Dendritic cell treated with granulocyte-macrophage colony-stimulating factor and Interleukin-4, amounts not matched to agents 40 ng/mL and 50 ng/mL, for 4 days (primary cell): ENCODE results near the gene CDC42EP4.

Source experiments
- H3K27ac Mint-ChIP-seq: one replicate; pipeline ENCODE4 v1.8.0; 2022; ENCODE audit warnings: mild to moderate bottlenecking, mixed read lengths
- H3K27me3 Mint-ChIP-seq: one replicate; pipeline ENCODE4 v1.8.0; 2022; ENCODE audit warnings: mild to moderate bottlenecking, mixed read lengths
- H3K36me3 Mint-ChIP-seq: one replicate; pipeline ENCODE4 v1.8.0; 2022; ENCODE audit warnings: low read depth, mixed read lengths
- H3K4me1 Mint-ChIP-seq: one replicate; pipeline ENCODE4 v1.8.0; 2022; ENCODE audit warnings: low read depth, mixed read lengths
- H3K4me3 Mint-ChIP-seq: one replicate; pipeline ENCODE4 v1.8.0; 2022; ENCODE audit warnings: mild to moderate bottlenecking, moderate library complexity, mixed read lengths
- H3K9me3 Mint-ChIP-seq: one replicate; pipeline ENCODE4 v1.8.0; 2022; ENCODE audit warnings: mixed read lengths
- intact Hi-C: fragments of 100-400 bp; cut with micrococcal nuclease; formaldehyde crosslinking; loops from one replicate; pipeline ENCODE4 v1.15.0; 2022

Gene CDC42EP4

DNA sequence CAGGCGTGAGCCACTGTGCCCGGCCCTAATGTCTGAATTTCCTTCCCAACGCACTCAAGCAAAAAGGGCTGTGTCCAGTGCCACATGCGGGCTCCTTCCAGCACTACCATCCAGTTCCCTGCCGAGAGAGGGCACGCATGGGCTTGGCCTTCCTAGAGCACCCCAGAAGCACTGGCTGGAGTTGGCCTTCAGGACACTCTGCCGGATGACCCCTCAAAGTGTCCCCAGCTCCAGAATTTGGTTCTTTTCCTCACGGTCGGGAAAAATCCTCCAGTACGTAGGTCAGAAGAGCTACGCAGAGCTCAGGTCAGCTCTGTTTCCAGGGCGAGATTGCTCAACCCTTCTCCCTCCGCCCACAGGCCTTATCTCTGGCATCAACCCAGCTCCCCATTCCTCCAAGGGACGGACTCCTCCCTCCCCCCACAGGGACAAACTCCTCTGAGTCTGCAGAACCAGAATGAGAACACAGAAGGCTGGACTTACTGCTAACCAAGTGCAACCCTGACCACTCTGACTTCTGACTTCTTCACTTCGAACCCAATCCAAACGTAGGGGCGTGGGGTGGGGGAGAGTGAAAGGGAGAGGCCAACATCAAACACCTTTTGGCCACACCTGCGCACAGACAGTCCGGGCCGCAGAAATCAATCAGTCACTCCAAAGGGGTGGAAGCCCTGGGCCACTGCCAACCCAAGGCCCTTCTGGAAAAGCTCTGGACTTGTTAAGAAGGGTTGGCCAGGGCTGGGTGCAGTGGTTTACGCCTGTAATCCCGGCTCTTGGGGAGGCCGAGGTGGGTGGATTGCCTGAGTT lies 3.6 kb downstream of the CDC42EP4 start:
- no peaks in the 10 kb centered on the region for H3K9me3 Mint-ChIP-seq
- H3K4me1 Mint-ChIP-seq = peaks cover 62% of the 10 kb centered on the region
- intact Hi-C loops = no loop called here
- peaks cover 18% of the 10 kb centered on the region for H3K36me3 Mint-ChIP-seq
- H3K27me3 Mint-ChIP-seq = no peaks in the 10 kb centered on the region
- H3K4me3 Mint-ChIP-seq = peak overlapping the region; percentile 39
- peak overlapping the region; percentile 75 for H3K27ac Mint-ChIP-seq

DNA sequence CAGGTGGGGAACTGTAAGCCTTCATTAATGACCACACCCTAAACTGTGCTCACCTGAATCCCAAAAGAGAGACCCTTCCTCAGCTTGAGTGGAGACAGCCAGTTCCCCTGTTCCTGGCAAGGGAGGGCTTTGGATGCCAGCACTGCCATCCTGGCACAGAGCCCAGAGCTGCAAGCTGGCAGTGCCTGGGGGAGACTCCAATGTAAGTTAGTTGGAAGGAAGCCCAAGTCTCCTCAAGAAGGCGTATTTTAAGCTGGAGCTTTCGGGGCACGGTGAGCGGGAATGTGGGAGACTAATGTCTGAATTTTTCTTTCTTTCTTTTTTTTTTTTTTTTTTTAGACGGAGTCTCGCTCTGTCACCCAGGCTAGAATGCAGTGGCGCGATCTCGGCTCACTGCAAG lies 4.7 kb downstream of the CDC42EP4 start:
- Mint-ChIP-seq H3K36me3 (peaks cover 18% of the 10 kb centered on the region), H3K4me1 (peaks cover 61% of the 10 kb centered on the region), H3K27me3 (no peaks in the 10 kb centered on the region), H3K9me3 (no peaks in the 10 kb centered on the region), H3K4me3 (no peak overlapping the region), H3K27ac (no peak overlapping the region)
- intact Hi-C loops = no loop called here

DNA sequence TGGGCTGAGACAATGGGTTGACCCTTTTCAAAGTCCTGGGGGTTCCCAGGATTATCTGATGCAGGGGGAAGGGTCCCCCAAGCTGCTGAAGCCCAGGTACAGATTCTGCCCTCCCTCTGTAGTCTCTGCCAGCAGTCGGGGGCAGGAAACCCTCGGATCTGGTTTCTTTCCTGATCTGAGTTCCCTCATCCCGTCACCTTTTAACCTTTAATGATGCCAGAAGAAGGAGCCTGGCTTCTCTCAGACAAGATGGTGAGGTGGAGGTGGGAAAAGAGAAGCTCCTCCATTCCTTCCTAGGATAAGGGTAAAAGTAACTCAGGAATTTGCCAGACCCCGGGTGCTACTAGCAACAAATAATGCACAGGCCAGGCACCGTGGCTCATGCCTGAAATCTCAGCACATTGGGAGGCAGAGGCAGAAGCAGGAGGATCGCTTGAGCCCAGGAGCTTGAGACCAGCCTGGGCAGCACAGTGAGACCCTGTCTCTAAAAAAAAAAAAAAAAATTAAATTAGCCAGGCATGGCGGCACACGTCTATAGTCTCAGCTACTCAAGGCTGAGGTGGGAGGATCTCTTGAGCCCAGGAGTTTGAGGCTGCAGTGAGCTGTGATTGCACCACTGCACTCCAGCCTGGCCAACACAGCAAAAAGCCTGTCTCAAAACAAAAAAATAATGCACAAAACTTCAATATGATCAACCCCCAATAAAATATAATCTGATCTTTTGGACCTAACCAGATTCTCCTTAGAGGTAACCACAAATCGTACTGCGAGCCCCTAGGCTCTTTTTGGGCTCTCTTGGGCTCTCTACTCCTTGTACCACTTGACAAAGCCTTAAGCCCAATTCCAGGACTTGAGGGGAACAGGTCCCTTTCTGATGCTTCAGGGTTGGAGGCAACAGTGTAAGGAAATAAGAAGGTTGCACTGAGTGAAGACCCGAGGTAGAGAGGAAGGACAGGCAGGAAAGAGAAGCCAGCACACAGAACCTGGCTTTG lies 5.7 kb downstream of the CDC42EP4 start:
- no peaks in the 10 kb centered on the region for H3K27me3 Mint-ChIP-seq
- no peaks in the 10 kb centered on the region for H3K9me3 Mint-ChIP-seq
- H3K27ac Mint-ChIP-seq = peak overlapping the region; percentile 90
- peaks cover 61% of the 10 kb centered on the region for H3K4me1 Mint-ChIP-seq
- H3K36me3 Mint-ChIP-seq = peaks cover 11% of the 10 kb centered on the region
- H3K4me3 Mint-ChIP-seq = no peak overlapping the region
- intact Hi-C loops = no loop called here

DNA sequence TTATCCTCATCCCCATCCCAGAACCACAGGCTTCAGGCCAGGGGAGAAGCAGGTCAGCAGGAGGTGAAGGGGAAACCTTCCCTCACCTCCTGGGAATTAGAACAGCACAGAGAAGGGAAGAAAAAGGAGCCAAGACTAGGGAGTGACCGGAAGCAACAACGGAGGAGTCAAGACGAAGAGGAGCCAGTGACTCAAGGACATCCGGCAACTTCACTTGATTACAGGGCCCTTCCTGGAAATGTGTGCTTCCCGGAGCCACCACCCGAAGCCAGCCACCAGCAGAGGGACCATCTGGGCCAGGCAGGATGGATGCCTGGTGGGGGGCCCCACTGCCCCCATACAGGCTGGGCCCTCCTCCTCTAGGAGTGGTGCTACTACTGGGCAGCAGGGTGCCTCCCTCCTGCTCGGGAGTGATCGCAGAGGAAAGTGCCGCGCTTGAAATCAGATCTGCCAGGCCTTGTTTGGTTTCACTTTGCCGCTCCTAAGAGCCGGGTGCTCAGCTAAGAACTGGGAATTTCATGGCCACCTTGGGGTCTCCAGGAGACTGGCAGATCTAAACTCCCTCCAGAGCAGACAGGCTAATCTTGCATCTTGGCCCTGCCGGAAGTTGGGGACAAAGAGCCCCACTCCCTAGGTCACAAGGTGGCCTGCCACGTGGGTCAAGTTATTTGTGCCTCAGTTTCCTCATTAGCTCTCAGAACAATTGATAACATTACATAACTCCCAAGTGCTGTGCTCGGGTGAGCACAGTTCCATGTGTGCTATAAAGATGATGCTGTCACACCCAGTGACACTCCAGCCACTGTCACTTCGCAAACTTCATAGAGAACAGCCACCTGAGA lies 6.6 kb downstream of the CDC42EP4 start:
- Mint-ChIP-seq H3K9me3 (no peaks in the 10 kb centered on the region), H3K27ac (peak overlapping the region; percentile 90), H3K4me3 (peak overlapping the region; percentile 69), H3K27me3 (no peaks in the 10 kb centered on the region), H3K4me1 (peaks cover 61% of the 10 kb centered on the region), H3K36me3 (peaks cover 3% of the 10 kb centered on the region)
- intact Hi-C loops = no loop called here

DNA sequence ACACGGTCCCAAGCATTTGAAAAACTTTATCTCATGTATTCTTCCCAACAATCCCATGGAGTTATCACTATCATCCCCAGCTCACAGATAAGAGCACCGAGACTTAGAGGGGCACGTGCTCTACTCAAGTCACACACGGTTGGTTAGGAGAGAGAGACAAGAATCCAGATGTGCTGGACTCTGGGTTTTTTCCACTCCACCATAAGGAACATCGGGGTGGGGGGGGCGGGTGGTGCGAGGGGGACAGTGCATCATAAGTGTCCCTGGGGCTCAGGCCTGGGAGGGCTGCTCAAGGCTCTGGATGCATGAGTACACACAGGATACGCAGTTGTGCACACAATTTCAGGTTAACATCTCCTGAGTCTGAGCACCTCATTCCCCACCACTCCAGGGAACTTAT lies 7.4 kb downstream of the CDC42EP4 start:
- intact Hi-C loops = no loop called here
- H3K9me3 Mint-ChIP-seq = no peaks in the 10 kb centered on the region

DNA sequence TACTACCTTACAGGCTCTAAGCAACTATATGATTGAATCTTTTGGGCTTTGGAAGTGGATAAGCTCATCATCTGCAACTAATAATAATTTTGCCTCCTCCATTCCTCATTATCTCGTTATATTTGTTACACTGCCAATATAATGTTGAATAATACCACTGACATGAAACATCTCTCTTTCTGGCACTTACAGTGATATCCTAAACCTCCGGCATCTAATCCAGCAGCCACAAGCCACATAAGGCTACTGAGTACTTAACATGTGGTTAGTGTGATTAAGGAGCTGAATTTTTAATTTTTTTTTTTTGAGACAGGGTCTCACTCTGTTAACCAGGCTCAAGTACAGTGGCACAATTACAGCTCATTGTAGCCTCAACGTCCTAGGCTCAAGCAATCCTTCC lies 9.6 kb downstream of the CDC42EP4 start:
- Mint-ChIP-seq H3K36me3 (peaks cover 7% of the 10 kb centered on the region), H3K4me1 (peaks cover 61% of the 10 kb centered on the region), H3K4me3 (no peak overlapping the region), H3K9me3 (no peaks in the 10 kb centered on the region), H3K27me3 (no peaks in the 10 kb centered on the region), H3K27ac (no peak overlapping the region)
- intact Hi-C loops = no loop called here

More for the DNA sequence above, 7.4 kb downstream of the CDC42EP4 start:
- peaks cover 3% of the 10 kb centered on the region for H3K36me3 Mint-ChIP-seq
- peak overlapping the region; percentile 90 for H3K27ac Mint-ChIP-seq
- H3K4me1 Mint-ChIP-seq = peaks cover 61% of the 10 kb centered on the region
- H3K4me3 Mint-ChIP-seq = no peak overlapping the region
- H3K27me3 Mint-ChIP-seq = no peaks in the 10 kb centered on the region

DNA sequence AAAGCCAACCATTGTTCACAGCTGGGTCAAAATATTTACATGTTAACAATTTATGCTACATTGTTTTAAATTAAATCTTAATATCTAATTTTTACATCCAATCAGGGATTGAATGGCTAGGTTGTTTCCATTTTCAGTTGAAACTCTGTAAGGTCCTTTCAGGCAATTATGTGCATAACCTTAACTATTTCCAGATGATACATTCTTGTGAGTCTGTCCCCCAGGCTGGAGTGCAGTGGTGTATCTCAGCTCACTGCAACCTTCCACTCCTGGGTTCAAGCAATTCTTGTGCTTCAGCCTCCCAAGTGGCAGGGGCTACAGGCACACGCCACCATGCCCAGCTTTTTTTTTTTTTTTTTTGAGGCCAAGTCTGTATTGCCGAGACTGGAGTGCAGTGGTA lies 10.4 kb downstream of the CDC42EP4 start:
- intact Hi-C loops = no loop called here
- H3K9me3 Mint-ChIP-seq = no peaks in the 10 kb centered on the region
- no peak overlapping the region for H3K4me3 Mint-ChIP-seq
- H3K4me1 Mint-ChIP-seq = peaks cover 53% of the 10 kb centered on the region
- H3K36me3 Mint-ChIP-seq = peaks cover 7% of the 10 kb centered on the region
- no peaks in the 10 kb centered on the region for H3K27me3 Mint-ChIP-seq
- H3K27ac Mint-ChIP-seq = no peak overlapping the region

DNA sequence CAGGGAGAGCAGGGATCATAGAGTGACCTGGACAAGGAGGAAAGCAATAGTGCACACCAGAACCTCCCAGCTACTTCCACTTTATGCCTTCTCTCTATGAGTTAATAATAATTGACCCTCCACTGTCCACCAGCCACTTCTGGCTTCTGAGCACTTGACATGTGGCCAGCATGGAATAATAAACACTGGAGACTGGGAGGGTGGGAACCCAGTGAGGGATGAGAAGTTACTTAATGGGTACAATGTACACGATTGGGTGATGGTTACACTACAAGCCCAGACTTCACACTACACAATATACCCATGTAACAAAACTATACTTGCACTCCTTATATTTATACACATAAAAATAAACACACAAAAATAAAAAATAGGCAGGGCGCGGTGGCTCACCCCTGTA lies 11.4 kb downstream of the CDC42EP4 start:
- Mint-ChIP-seq H3K4me1 (peaks cover 43% of the 10 kb centered on the region), H3K36me3 (peaks cover 7% of the 10 kb centered on the region), H3K4me3 (no peak overlapping the region), H3K27ac (no peak overlapping the region), H3K9me3 (no peaks in the 10 kb centered on the region), H3K27me3 (no peaks in the 10 kb centered on the region)
- intact Hi-C loops = no loop called here

DNA sequence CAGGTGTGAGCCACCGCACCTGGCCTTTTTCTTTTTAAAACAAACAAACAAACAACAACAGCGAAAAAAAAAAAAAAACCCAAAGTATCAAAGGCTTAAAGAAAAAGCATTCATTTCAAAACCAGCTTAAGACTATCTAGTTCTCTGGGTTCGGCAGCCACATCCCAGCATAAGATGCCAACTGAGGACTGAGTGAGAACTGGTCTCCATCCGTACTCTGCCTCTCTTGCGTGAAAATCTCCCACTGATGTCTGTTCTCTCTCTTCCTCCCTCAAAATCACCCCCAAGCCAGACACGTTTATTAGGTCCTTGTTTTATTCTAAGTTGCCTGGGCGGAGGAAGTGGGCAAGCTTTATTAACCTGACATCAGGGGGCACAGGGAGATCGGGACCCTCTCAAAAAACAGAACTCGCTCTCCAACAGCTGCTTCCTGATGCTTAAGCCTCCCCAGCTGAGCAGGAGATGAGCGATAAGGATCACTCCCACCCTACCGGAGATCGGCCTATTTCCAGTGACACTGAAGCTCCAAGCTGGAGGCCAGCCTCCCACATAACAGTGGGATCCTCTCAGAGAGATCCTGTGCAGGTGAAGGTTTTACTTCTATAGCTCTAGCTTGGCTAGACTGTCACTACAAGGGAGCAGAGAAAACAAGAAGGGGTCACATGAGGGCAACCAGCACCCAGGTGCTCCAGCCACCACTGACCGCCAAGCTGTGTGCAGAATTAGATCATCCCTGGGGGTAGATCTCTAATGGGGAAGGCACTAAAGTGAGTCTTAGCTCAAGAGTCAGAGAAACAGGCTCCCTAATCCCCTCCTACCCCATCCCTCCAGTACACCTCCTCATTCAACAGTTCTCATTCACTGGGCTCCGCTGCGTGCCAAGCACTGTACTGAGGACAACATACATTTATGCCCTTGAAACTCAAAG lies 13.6 kb downstream of the CDC42EP4 start:
- Mint-ChIP-seq H3K36me3 (peaks cover 9% of the 10 kb centered on the region), H3K27ac (peak overlapping the region; percentile 53), H3K4me1 (peaks cover 36% of the 10 kb centered on the region), H3K4me3 (no peak overlapping the region), H3K27me3 (no peaks in the 10 kb centered on the region), H3K9me3 (no peaks in the 10 kb centered on the region)
- intact Hi-C loops = no loop called here

DNA sequence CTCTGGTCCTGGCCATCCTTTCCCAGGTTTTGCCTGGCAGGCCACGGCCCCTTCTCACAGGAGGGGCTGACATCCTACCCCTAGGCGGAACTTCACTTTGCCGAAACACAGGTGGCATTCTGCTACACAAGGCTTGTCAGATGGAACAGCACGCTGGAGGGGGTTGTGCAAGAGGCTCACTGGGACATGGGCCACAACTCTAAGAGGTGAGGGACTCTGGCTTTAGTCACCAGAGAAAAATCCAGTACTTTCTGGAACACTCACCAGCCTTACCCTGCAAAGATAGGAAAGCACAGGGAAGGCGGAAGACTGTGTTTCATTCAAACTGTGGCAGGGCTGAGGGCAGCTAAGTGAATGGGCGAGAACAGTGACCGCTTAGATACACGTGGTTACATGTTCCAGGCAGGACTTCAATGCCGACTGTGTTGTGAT lies 18.3 kb downstream of the CDC42EP4 start:
- H3K4me1 Mint-ChIP-seq = peaks cover 67% of the 10 kb centered on the region
- intact Hi-C loops = no loop called here
- peaks cover 11% of the 10 kb centered on the region for H3K36me3 Mint-ChIP-seq
- H3K4me3 Mint-ChIP-seq = no peak overlapping the region
- H3K27me3 Mint-ChIP-seq = no peaks in the 10 kb centered on the region
- H3K27ac Mint-ChIP-seq = peak overlapping the region; percentile 45
- H3K9me3 Mint-ChIP-seq = no peaks in the 10 kb centered on the region

DNA sequence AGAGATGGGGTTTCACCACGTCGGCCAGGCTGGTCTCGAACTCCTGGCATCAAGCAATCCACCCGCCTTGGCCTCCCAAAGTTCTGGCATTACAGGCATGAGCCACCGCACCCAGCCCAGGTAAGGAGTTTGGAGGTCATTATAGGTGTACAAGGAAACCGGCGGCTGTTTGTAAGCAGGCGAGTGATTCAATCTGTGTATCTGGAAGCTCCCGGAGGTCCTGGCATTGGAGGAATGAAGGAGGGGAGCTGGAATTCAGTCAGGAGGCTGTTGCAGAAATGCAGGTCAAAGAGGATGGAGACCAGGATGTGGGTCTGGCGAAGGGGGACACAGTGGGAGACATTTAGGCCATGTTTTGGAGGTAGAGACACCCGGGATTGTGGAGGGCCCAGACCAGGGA lies 18.8 kb downstream of the CDC42EP4 start:
- intact Hi-C loops = no loop called here
- Mint-ChIP-seq H3K9me3 (no peaks in the 10 kb centered on the region), H3K4me3 (no peak overlapping the region), H3K27ac (peak overlapping the region; percentile 45), H3K4me1 (peaks cover 65% of the 10 kb centered on the region), H3K36me3 (peaks cover 12% of the 10 kb centered on the region), H3K27me3 (no peaks in the 10 kb centered on the region)

DNA sequence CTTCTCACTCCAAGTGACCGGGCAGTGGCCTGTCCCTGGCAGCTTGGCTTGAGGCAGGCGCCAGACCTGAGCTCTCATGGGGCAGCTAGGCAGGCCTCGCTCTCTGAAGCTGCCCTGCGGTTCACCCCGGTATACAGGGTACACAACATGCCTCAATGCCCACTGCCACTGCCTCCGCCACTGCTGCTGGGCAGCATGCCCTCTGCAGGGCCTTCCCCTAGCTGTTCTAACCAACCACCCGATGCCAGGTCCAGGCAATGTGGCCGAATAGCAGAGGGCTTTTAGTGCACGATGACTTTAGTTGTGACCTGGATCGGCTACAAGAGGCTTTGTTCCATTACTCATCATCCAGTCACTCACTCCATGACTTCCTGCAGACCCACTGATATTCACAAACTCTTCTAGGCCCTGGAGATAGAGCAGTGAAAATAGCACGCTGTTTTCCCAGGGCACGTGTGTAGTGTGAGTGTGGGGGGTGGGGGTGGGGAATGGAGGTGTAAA lies 19.7 kb downstream of the CDC42EP4 start:
- Mint-ChIP-seq H3K27ac (peak overlapping the region; percentile 88), H3K4me3 (peak overlapping the region; percentile 58), H3K36me3 (peaks cover 12% of the 10 kb centered on the region), H3K27me3 (no peaks in the 10 kb centered on the region), H3K9me3 (no peaks in the 10 kb centered on the region), H3K4me1 (peaks cover 70% of the 10 kb centered on the region)
- intact Hi-C loops = no loop called here
